Right lung (tissue), 5 donors: ENCODE measurements around the gene PRUNE2. TPM values are rescaled to one million over a fixed set of nuclear protein-coding genes. Genes with fewer than 3 reads are reported as not detected.

Experiments used
- DNase-seq, 2 donors: peaks; one replicate each; pipeline ENCODE4 v3.0.0-alpha.2; 2013
- polyA plus RNA-seq, 5 donors: library from polyadenylated mRNA; unstranded; fragments of 120-200 nt; gene quantifications; one replicate each; pipeline versions ENCODE4 v1.2.1 to v1.2.3, GENCODE V29; 2013; ENCODE audit warnings: inconsistent platforms in 1 of 5, low replicate concordance in 1 of 5; ENCODE audit not compliant: insufficient read length in 5 of 5, insufficient read depth in 1 of 5

The PRUNE2 gene
- polyA plus RNA-seq, 5 donors = 2.5 to 4.4 (median 3.3) TPM

DNA sequence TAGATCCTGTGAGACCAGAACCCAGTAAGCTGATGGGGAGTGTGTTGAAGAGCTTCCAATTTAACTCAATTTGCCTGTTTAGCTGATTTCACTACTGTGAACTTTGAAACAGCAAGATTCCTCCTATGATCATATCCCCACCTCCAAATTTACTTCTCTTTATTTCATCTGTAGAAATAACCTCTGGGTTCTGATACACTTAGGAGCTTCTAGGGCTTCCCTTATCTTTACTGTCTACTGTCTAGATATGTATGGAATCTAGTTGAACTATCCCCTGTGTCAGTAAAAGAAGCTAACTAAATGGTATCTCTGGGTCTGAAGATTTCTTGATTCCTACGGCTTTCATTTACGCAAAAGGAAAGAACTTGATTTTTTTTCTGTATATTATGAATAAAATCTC lies 330.2 kb downstream of the PRUNE2 start:
- no peak for DNase-seq

DNA sequence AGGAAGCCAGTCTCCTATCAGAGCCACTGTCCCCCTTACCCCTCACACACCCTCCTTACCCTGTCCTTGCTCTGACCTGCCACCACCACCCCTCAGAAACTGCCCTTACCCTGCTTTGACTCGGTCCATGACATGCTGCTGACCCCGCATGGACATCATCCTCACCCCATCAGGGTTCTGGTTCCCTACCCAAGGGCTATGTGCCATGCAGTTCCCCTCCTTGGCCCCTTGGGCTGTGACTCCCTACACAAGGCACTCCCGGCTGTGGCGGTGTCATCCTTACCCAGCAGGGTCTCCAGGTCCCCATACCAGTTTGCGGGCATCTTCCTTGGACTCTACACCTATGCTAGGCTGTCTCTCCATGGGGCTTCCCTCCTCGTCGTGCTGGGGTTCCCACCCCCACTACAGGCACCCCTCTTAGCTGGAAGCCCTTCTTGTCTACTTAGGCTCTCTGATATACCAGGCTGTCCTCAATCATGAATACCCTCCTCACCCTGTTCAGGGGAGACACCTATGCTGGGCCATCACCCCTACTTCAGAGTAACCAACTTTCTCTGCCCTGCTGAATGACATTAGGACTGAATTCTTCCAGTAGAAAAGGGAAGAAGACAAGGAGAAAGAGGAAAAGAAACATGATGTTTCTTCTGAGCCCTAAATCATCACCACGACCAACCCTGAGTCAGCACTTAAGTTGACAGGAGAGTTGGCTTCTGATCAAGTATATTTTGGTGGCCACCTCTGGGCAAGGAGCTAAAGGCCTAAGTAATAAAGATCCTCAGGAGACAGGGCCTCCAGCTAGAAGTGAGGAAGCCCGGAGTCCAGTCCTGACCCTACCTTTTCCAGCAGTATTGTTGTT lies 331.8 kb downstream of the PRUNE2 start:
- no peak for DNase-seq

DNA sequence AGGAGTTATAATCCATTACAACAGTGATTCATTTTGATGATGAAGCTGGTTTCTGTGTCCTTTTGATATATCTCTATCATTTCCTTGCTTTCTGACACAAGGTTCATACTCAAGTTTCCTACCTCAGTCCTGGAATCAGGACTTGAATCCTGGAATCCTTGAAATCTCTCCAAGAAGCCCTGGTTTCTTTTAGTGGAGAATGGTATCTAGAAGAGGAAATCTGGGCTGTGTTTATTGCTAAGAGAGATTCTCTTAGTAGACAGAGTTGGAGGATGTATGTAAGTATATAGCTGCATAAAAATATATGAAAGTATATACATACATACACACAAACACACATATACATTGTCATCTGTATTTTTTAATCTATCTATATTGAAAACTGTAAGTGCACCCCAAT lies 332.5 kb downstream of the PRUNE2 start:
- no peak for DNase-seq

DNA sequence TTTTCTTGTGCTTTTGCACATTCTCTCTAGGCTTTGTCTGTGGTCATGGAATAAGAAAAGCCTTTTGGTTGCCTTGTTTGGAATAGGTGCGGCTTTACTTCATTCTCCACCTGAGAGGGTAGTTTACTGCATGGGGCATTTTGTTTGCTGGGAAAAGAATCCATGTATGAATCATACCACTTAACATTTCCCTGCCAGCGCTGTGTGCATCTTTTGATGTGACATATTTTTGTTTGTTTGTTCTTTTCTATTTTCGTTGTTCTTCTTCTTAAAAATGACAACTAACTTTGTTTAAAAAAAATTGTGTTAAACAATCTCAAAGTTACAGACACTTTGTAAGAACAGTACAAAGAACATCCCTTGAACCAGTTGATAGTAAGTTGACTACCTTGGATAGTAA lies 333.8 kb downstream of the PRUNE2 start:
- no peak for DNase-seq

DNA sequence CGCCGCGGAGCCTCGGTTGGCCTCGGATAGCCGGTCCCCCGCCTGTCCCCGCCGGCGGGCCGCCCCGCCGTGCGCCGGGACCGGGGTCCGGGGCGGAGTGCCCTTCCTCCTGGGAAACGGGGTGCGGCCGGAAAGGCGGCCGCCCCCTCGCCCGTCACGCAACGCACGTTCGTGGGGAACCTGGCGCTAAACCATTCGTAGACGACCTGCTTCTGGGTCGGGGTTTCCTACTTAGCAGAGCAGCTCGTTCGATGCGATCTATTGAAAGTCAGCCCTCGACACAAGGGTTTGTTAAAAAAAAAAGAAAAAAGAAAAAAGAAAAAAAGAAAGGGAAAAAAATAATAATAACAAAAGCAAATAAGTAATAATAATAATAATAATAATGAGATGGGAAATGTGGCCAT lies 334.2 kb downstream of the PRUNE2 start:
- DNase-seq = no peak

DNA sequence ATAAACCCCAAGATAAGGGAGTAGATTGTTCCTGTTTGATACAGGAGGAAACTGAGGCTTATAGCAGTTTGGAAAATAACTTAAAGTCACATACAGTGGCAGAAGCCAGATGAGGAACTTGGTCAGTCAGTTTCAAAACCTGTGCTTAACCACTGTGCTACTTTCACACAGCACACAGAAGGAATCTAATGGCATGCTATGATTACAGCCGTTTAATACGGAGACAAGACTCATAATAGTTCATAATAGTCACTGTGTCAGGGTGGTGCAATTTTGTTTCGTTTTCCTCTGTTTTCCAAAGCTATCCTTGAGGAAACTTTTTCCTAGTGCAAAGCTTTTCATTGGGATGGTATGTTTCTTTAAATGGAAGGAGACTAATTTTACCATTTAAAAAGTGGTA lies 334.6 kb downstream of the PRUNE2 start:
- no peak for DNase-seq

DNA sequence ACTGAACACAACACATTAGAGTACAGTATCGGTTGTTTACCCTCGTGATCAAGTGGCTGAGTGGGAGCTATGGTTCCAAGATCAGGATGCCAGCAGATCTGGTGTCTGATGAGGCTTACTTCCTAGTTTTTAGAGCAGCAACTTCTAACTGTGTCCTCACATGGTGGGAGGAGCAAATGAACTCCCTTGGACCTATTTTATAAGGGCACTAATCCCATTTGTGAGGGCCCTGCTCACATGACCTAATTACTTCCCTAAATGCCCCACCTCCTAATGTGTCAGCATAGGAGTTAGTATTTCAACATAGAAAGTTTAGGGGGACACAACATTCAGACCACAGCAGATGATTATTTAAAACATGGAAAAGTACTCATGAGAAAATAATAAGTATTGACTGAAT lies 335.1 kb downstream of the PRUNE2 start:
- no peak for DNase-seq

DNA sequence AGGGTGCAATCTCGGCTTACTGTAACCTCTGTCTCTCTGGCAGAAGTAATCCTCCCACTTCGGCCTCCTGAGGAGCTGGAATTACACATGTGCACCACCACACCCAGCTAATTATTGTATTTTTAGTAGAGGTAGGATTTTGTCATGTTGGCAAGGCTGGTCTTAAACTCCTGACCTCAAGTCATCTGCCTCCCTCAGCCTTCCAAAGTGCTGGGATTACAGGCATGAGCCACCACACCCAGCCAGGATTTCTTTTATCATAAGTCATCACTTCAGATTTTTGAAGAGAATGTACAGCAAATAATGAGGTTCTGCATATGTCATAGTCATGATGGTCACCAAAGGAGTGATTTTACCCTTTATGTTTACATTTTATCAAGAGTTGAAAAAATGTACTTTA lies 338.8 kb downstream of the PRUNE2 start:
- no peak for DNase-seq

DNA sequence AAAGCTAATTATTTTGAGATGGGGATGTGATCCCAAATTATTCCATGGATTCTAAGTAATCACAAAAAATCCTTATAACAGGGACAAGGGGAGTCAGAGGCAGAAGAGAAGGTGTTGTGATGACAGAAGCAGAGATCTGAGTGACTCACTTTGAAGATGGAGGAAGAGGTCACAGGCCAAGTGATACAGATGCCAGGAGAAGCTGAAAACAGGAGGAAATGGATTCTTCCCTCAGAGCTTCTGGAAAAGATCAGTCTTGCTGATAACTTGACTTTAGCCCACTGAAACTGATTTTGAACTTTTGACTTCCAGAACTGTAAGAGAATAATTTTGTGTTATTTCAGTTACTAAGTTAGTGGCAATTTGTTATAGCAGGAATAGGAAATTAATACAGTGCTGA lies 341.6 kb downstream of the PRUNE2 start:
- DNase-seq = no peak

DNA sequence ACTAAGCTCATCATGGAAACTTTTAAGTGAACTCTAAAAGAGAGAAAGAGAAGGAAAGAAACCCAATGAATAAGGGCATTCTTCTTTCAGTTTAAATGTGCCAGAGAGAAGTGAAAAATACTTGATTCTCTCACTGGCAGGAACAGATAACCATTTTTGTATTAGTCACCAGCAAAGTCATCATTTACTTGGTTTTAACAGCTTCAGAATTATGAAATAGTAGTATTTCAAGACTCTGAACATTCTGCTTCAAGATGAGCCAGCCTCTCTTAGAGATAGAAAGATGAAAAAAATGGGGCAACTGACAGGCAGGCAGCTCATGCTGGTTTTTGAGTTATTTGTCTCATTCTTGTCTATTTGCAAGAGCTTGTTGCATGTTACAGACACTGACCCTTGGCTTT lies 343.4 kb downstream of the PRUNE2 start:
- DNase-seq = no peak

DNA sequence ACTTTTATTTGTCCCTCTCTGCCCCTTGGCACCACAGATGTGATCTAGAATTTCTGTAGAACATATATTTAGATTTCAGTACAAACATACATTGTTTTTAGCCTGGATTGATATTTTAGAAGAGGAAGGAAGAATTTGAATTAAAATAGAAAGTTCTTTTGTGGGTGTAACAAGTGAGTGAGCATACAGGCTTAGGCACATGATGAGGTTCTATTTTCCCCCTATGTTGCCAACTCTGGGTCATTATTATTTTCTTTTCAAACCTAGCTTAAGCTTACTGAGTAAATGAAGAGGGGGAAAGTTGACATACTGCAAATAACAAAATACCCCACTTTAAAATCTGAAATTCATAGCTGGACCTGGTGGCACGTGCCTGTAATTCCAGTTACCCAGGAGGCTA lies 344.0 kb downstream of the PRUNE2 start:
- DNase-seq = no peak

Other genes starting within 250 kb of the PRUNE2 start
- gene PCA3, start 141.7 kb downstream of the PRUNE2 start, polyA plus RNA-seq = under 1 TPM; 0.29 to 0.73 (median 0.41) TPM
- not detected for gene FOXB2, start 113.5 kb upstream of the PRUNE2 start, polyA plus RNA-seq